ENCODE results near the gene NDE1.

GRCh38 chr16:15690296-15690695 lies 40.3 kb downstream of the NDE1 start:
- TF ChIP-seq GATA2 (IDR thresholded peaks at IDR 0.05; ENCODE audit: low read depth, low read length) (no peak), GATA3 (IDR thresholded peaks at IDR 0.05; ENCODE audit: low read depth, low read length) (no peak)
